ENCODE results near the gene RTN4R.
"Not testable (repeated sequence)": the region's sequence is repeated elsewhere in the genome, so short reads cannot be mapped to it uniquely, and the experiment has no call there.

RTN4R gene

GRCh38 chr22:20286784-20287423 is 18.8 kb upstream of the RTN4R start:
- not testable (repeated sequence) for DNase-seq

GRCh38 chr22:20286312-20286660 is 18.2 kb upstream of the RTN4R start:
- not testable (repeated sequence) for DNase-seq

GRCh38 chr22:20285473-20286311 is 17.6 kb upstream of the RTN4R start:
- peak; percentile 84 for DNase-seq

- DNase-seq: no peak
These were observed 16.5 kb upstream of the RTN4R start for GRCh38 chr22:20284471-20285086.

GRCh38 chr22:20283674-20284066 is 15.6 kb upstream of the RTN4R start:
- no peak for DNase-seq

GRCh38 chr22:20282901-20283673 is 15.0 kb upstream of the RTN4R start:
- DNase-seq: no peak

GRCh38 chr22:20281891-20282290 is 13.8 kb upstream of the RTN4R start:
- DNase-seq: no peak

DNA sequence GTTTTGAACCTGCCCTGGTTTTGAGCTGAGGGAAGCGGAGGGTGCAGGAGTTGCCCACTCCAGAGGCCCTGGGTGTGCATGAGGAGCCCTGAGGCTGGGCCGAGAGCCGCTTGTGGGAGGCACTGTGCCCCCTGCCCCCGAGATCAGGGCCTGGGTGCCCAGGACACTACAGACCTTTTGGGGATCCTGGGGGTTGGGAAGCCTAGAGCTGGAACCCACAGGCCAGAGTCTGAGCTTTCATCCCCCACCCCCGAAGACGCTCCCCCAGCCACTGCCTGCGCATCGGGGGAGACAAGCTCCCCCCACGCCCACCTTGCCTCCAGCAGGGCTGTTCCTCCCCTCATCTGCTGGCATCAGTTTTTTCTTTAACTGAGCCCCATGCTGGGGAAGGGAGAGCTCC is 13.4 kb upstream of the RTN4R start:
- DNase-seq: not testable (repeated sequence)

DNA sequence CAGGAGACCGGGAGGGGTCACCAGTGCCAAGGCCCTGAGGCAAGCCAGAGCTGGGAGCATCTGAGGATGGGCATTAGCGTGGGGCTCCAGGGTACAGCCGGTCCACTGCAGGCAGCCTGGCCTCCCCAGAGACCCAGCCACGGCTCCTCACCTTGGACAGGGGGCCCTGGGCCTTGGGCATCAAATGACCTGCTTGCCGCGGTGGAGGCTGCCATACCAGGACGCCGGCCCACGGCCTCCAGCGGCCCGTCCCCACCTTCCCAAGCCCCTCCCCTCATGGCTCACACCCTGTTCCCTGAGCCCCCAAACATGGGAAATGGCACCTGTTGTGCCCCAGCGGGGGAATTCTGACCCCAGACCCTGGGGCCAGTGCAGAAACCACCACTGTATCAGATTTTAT is 12.7 kb upstream of the RTN4R start:
- DNase-seq: no peak

GRCh38 chr22:20280163-20280562 is 12.0 kb upstream of the RTN4R start:
- not testable (repeated sequence) for DNase-seq

DNA sequence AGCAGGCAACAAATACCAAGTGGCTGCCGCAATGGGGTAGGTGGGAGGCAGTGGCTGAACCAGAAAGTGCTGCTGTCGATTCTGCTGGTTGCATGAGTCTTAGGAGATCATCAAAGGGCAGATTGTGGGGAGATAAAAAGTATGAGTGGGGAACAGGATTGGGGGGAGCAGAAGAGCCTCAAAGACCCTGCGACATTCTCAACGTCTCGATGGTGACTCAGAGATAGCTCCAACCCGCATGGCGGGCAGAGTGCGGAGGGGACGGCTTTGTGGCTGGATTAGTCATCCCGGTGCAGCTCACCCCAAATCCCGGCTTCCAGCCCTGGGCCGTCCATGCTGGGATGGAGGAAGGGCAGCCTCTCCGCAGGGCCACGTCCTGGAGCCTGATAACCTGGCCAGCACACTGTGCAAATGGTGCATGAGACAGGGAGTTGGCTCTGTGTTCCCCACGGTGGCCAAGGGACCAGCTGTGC is 11.6 kb upstream of the RTN4R start:
- no peak for DNase-seq

DNA sequence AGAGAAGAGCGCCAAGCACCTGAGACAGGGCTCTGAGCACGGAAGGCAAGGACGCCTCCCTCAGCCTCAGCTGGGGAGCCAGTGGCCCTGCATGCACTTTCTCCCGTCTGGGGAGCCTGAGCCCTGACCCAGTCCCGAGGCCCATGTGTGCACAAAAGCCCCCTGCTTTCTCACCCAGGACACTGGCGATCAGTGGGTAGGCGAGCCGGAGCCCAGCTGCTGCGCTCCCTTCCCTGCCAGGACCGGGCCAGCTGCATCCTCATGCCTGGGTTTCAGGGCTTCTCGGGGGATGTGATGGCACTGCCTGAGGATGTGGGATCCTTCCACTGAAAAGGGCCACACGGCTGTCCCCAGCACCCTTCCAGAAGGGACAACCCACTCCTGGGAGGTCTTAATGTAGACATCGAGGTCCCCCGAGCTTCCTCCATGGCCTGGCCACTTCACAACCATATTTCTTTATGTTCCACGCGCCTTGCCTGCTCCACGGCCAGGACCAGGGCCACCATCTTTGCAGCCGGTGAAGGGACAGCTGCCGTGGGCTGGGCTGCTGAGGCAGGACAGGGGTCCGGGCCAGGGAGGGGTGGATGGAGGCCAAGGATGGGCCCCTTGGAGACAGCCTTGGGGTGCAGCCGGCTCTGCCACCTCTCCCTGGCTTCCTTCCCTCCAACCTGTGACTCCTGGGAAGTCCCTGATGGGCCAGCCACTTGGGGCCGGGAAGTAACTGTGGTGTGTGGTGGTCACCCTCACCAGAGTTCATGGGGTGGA is 10.8 kb upstream of the RTN4R start:
- DNase-seq: not testable (repeated sequence)

GRCh38 chr22:20277936-20278635 is 10.0 kb upstream of the RTN4R start:
- not testable (repeated sequence) for DNase-seq

- DNase-seq: no peak
These were observed 8.3 kb upstream of the RTN4R start for GRCh38 chr22:20276468-20276867.

- DNase-seq: no peak
These were observed 7.7 kb upstream of the RTN4R start for GRCh38 chr22:20275836-20276235.

- not testable (repeated sequence) for DNase-seq
These were observed 7.2 kb upstream of the RTN4R start for GRCh38 chr22:20275325-20275724.

- not testable (repeated sequence) for DNase-seq
These were observed 6.3 kb upstream of the RTN4R start for GRCh38 chr22:20274374-20274773.

DNA sequence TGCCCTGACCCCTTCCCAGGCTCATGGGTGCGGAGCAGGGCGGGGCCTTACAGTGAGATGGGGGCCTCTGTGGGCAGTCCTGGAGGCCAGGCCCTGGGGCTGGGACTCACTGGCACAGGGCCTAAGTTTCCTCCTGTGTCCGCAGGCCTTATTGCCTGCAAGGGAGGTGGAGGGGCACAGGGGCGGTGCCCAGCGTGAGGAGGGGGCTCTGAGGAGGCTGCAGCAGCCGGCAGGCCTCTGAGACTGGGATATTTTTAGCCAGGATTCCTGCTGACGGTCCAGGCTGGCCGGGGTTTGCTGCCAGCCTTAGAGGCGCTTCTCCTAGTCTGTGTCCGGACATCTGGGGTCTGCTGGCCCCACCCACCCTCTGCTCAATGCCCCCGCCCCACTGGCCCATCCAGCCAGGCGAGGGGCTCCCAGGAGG is 5.7 kb upstream of the RTN4R start:
- no peak for DNase-seq

- DNase-seq: no peak
These were observed 4.6 kb upstream of the RTN4R start for GRCh38 chr22:20272700-20273099.

DNA sequence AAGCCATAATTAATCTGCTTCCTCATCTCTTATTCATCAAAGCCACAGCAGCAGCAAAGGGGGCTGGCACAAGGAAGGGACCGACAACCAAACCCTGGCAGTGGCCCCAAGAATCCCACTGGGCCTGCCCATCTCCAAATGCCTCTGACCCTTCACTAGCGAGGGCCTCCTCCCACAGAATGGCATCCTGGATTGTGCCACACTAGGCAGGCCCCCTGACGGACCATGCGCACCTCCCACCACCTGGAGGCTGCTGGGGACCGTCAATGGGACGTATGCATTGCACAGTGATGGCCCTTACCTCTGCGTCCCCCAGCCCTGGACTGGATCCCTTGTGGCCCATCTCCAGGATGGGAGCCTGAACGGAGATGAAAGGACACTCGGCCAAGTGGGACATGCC is 4.1 kb upstream of the RTN4R start:
- DNase-seq: no peak

DNA sequence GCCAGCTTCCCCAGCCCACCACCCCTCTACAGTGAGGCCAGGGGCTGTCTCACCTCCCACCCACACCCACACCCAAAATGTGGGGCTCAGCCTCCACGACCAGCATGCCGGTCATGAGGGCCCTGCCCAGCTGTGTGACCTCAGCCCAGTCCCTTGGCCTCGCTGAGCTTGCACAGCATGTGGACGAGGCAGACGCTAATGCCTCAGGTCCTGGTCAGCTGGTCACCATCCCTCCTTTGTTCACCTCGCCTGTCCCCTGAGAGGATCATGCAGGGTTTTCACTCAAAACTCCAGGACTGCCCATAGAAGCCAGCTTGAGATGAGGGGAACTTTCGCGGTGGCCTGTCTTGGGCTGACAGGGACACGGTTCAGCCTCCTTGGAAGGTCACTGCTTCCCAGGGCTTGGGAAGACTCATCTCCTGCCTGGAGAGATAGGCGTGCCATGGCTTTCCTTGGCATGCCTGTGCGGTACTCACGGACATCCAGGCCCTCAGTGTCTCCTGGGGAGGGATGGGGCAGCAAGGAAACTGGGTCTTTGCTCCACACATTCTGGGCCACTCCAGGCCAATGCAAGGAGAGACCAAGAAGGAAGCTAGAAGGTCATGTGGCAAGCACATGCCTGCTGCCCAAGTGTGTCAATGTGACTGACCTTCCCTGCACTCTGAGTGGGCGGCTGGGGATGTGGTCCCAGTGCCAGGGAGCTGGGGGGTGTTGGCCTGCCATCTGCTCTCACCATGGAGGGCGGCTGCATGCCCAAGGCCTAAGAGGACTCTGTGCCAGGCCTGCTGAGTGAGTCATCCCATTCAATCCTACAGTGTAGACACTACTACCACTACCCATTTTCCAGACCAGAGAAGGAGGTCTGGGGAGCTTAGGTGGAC is 3.2 kb upstream of the RTN4R start:
- no peak for DNase-seq
